Nephron progenitor cell (in vitro differentiated cells): ENCODE measurements around the gene THSD7A.

Experiments
- DNase-seq: peaks from one replicate; pipeline ENCODE4 v3.0.0; 2021
- H3K27ac Mint-ChIP-seq: 2 replicates; pipeline ENCODE4 v1.8.0; 2021; ENCODE audit warnings: mild to moderate bottlenecking, moderate library complexity, mixed read lengths
- H3K27me3 Mint-ChIP-seq: 2 replicates; pipeline ENCODE4 v1.8.0; 2021; ENCODE audit warnings: mild to moderate bottlenecking, low read depth, mixed read lengths; ENCODE audit not compliant: poor library complexity
- H3K36me3 Mint-ChIP-seq: 2 replicates; pipeline ENCODE4 v1.8.0; 2021; ENCODE audit warnings: low read depth, mixed read lengths
- H3K4me1 Mint-ChIP-seq: 2 replicates; pipeline ENCODE4 v1.8.0; 2021; ENCODE audit warnings: mixed read lengths
- H3K4me3 Mint-ChIP-seq: 2 replicates; pipeline ENCODE4 v1.8.0; 2021; ENCODE audit warnings: mild to moderate bottlenecking, moderate library complexity, mixed read lengths
- H3K9me3 Mint-ChIP-seq: 2 replicates; pipeline ENCODE4 v1.8.0; 2021; ENCODE audit warnings: mild to moderate bottlenecking, moderate library complexity, mixed read lengths
- TF ChIP-seq, protein P1 (sequence below): fragments of 200-600 bp; sonication (generic); IDR thresholded peaks from 2 replicates; pipeline ENCODE4 v1.5.0; 2021; ENCODE audit warnings: antibody characterized with exemption

THSD7A gene

DNA sequence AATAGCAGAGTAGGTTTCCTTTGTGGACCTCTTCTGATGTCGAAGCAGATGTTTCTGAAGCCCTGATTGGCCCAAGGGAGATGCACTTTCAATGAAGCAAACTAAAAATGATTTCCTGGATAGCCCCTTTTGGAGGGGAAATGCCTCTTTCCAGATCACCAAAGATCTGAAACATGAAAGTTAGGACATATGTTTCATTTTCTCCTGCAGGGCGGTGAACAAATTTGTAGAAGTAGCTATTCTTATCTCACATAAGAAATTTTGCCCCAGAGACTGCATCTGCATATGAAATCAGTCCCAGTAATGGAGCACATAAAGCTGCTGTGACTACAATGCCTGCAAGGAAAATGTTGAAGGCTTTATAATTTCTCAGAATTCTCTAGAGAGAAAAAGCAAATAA, 56.0 kb downstream of the THSD7A start:
- Mint-ChIP-seq H3K27ac (no peak overlapping the region), H3K27me3 (no peaks in the 10 kb centered on the region), H3K36me3 (no peaks in the 10 kb centered on the region), H3K4me1 (no peaks in the 10 kb centered on the region), H3K9me3 (no peaks in the 10 kb centered on the region), H3K4me3 (no peak overlapping the region)
- TF ChIP-seq, protein P1, sequence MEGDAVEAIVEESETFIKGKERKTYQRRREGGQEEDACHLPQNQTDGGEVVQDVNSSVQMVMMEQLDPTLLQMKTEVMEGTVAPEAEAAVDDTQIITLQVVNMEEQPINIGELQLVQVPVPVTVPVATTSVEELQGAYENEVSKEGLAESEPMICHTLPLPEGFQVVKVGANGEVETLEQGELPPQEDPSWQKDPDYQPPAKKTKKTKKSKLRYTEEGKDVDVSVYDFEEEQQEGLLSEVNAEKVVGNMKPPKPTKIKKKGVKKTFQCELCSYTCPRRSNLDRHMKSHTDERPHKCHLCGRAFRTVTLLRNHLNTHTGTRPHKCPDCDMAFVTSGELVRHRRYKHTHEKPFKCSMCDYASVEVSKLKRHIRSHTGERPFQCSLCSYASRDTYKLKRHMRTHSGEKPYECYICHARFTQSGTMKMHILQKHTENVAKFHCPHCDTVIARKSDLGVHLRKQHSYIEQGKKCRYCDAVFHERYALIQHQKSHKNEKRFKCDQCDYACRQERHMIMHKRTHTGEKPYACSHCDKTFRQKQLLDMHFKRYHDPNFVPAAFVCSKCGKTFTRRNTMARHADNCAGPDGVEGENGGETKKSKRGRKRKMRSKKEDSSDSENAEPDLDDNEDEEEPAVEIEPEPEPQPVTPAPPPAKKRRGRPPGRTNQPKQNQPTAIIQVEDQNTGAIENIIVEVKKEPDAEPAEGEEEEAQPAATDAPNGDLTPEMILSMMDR, result no peak
- DNase-seq, result no peak

DNA sequence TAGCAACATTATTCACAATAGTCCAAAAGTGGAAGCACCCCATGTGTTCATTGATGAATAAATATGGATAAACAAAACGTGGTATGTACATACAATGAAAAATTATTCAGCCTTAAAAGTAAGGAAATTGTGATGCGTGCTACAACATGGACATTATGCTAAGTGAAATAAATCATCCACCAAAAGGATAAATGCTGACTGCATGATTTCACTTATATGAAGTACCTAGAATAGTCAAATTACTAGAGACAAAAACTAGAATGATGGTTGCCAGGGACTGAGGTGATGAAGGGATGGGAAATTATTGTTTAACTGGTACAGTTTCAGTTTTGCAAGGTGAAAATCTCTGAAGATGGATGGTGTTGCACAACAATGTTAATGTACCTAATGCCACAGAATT, 56.6 kb downstream of the THSD7A start:
- no peaks in the 10 kb centered on the region for H3K9me3 Mint-ChIP-seq
- no peak overlapping the region for H3K4me3 Mint-ChIP-seq
- H3K27me3 Mint-ChIP-seq, result no peaks in the 10 kb centered on the region
- TF ChIP-seq, protein P1, result no peak
- DNase-seq, result no peak
- peak overlapping the region; percentile 40 for H3K27ac Mint-ChIP-seq
- no peaks in the 10 kb centered on the region for H3K36me3 Mint-ChIP-seq
- no peaks in the 10 kb centered on the region for H3K4me1 Mint-ChIP-seq

DNA sequence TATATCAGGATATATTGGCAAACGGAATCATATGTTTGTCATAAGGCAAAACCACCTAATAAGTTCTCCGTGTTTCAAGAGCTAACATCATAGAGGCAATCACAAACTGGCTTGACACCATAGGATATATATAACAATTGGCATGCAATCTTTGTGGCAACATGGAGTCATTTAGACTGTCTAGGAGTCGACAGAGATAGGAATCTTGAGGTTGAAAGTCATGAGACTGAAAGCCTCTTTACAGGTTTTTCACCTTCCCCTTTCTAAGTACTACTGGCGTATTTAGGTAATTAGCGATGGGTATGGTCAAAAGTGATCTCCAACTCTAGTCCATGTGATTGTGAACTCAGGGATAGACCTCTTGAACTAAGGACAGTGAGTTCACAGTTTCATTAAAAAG, 63.7 kb downstream of the THSD7A start:
- Mint-ChIP-seq H3K27me3 (no peaks in the 10 kb centered on the region), H3K4me3 (no peak overlapping the region), H3K9me3 (no peaks in the 10 kb centered on the region), H3K36me3 (no peaks in the 10 kb centered on the region), H3K4me1 (no peaks in the 10 kb centered on the region), H3K27ac (no peak overlapping the region)
- DNase-seq, result no peak
- TF ChIP-seq, protein P1, result no peak

DNA sequence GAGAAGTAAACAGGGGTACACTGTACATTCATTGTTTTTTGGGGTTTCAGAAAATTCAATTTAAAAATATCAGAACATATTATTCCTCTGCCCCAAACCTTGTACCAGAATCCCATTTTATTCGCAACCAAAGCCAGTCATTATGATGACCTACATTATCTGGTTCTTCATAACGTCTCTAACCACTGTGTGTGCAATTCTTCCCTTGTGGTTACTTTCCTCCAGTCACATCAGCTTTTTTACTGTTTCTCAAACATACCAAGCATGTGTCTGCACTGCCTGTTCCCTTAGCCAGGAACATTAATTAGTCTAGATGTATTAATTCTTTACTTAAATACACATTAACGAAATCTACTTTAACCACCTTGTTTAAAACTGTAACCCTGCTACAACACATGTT, 64.8 kb downstream of the THSD7A start:
- no peaks in the 10 kb centered on the region for H3K9me3 Mint-ChIP-seq
- H3K36me3 Mint-ChIP-seq, result no peaks in the 10 kb centered on the region
- no peaks in the 10 kb centered on the region for H3K27me3 Mint-ChIP-seq
- TF ChIP-seq, protein P1, result no peak
- no peaks in the 10 kb centered on the region for H3K4me1 Mint-ChIP-seq
- no peak for DNase-seq
- no peak overlapping the region for H3K27ac Mint-ChIP-seq
- H3K4me3 Mint-ChIP-seq, result no peak overlapping the region

DNA sequence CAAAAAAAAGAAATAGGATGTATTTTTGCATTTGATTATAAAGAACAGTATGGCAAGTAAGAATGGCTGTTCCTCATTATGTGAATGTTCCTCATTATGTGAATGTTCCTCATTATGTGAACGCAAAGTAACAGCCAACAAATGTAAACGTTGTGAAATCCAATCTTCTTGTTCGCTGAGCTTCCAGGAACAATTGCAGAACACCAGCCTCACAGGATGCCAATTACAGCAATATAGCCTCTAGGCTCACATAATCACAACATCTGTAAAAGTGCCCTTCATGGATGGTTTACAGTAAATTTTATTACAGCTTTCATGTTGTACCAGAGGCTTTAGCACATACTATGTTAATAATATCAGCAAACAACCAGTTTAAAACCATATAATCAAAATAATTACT, 71.6 kb downstream of the THSD7A start:
- no peak overlapping the region for H3K4me3 Mint-ChIP-seq
- no peak overlapping the region for H3K27ac Mint-ChIP-seq
- TF ChIP-seq, protein P1, result no peak
- DNase-seq, result no peak
- H3K27me3 Mint-ChIP-seq, result no peaks in the 10 kb centered on the region
- H3K36me3 Mint-ChIP-seq, result no peaks in the 10 kb centered on the region
- H3K9me3 Mint-ChIP-seq, result no peaks in the 10 kb centered on the region
- H3K4me1 Mint-ChIP-seq, result no peaks in the 10 kb centered on the region

DNA sequence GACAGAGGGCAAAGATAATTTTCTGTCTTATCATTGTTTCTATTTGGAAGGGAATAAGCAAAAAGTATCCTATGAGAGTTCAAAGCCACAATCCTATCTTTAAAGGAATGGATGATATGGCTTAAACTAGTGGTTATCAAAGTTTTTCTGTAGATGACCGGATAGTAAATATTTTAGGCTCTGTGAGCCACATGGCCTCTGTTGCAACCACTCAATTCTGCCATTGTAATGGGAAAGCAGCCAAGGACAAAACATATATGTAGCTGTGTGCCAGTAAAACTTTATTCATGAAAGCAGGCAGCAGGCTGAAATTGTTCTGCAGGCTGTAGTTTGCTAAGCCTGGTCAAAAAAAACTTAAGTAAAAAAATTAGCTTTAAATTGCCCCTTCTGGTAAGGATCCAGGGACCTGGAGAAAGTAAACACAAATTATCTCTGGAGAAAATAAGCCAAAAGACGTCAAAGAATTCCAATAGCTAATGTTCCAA, 73.3 kb downstream of the THSD7A start:
- H3K27ac Mint-ChIP-seq, result no peak overlapping the region
- H3K4me3 Mint-ChIP-seq, result no peak overlapping the region
- TF ChIP-seq, protein P1, result no peak
- no peaks in the 10 kb centered on the region for H3K4me1 Mint-ChIP-seq
- H3K9me3 Mint-ChIP-seq, result no peaks in the 10 kb centered on the region
- H3K27me3 Mint-ChIP-seq, result no peaks in the 10 kb centered on the region
- H3K36me3 Mint-ChIP-seq, result no peaks in the 10 kb centered on the region
- DNase-seq, result no peak
